Fibroblast of lung (primary cell): ENCODE data around the gene IFI44L. TPM values are rescaled to one million over a fixed set of nuclear protein-coding genes. Genes with fewer than 3 reads are reported as not detected.

Experiments used
- DNase-seq, 2 donors: peaks; one replicate each; pipeline versions ENCODE4 v3.0.0 to v3.0.0-alpha.2; 2010; ENCODE audit warnings: low read depth in 2 of 2
- H2AFZ ChIP-seq: 2 replicates; pipeline ENCODE4 v1.5.1; 2012; ENCODE audit warnings: low read length, control low read depth, inconsistent platforms
- H3K27ac ChIP-seq: 2 replicates; pipeline ENCODE4 v1.5.1; 2011; ENCODE audit warnings: low read length, control low read depth; ENCODE audit not compliant: insufficient read depth
- H3K27me3 ChIP-seq: 2 replicates; pipeline ENCODE4 v1.5.1; 2011; ENCODE audit warnings: mild to moderate bottlenecking, low read length; ENCODE audit not compliant: control insufficient read depth, insufficient read depth
- H3K36me3 ChIP-seq: 2 replicates; pipeline ENCODE4 v1.5.1; 2011; ENCODE audit warnings: low read length; ENCODE audit not compliant: control insufficient read depth, insufficient read depth
- H3K4me1 ChIP-seq: 2 replicates; pipeline ENCODE4 v1.5.1; 2011; ENCODE audit warnings: low read length; ENCODE audit not compliant: control insufficient read depth, insufficient read depth; ENCODE audit errors: extremely low read depth
- H3K4me2 ChIP-seq: 2 replicates; pipeline ENCODE4 v1.5.1; 2011; ENCODE audit warnings: low read length, control low read depth; ENCODE audit not compliant: insufficient read depth; ENCODE audit errors: extremely low read depth
- H3K4me3 ChIP-seq, 4 experiments: fragments of 200-600 bp in 1 of 4; sonication (generic) in 1 of 4; replicated peaks in 1 of 4; 2 replicates each; pipeline ENCODE4 v1.5.1; 2011 to 2016; ENCODE audit warnings: low read length in 4 of 4, low read depth in 3 of 4, mild to moderate bottlenecking in 3 of 4, control low read depth in 2 of 4, inconsistent platforms in 1 of 4, mixed read lengths in 1 of 4; ENCODE audit not compliant: insufficient read depth in 1 of 4; ENCODE audit errors: control extremely low read depth in 1 of 4
- H3K79me2 ChIP-seq: 2 replicates; pipeline ENCODE4 v1.5.1; 2012; ENCODE audit warnings: mild to moderate bottlenecking, low read length, inconsistent platforms; ENCODE audit not compliant: control insufficient read depth, insufficient read depth
- H3K9ac ChIP-seq: 2 replicates; pipeline ENCODE4 v1.5.1; 2011; ENCODE audit warnings: mild to moderate bottlenecking, low read length, control low read depth; ENCODE audit not compliant: insufficient read depth
- H3K9me3 ChIP-seq: 2 replicates; pipeline ENCODE4 v1.5.1; 2012; ENCODE audit warnings: low read depth, low read length; ENCODE audit not compliant: control insufficient read depth, insufficient read depth
- H4K20me1 ChIP-seq: 2 replicates; pipeline ENCODE4 v1.5.1; 2011; ENCODE audit warnings: low read length; ENCODE audit not compliant: control insufficient read depth, insufficient read depth; ENCODE audit errors: extremely low read depth
- CTCF ChIP-seq, 2 donors: IDR thresholded peaks in 1 of 2; conservative IDR thresholded peaks in 1 of 2; 1 replicate in 1 of 2; 2 replicates in 1 of 2; pipeline ENCODE4 v1.5.1; 2011 to 2012; ENCODE audit warnings: low read length in 2 of 2, control low read depth in 1 of 2, inconsistent platforms in 1 of 2, low read depth in 1 of 2, mild to moderate bottlenecking in 1 of 2
- EZH2 ChIP-seq: IDR thresholded peaks from 2 replicates; pipeline ENCODE4 v1.5.1; 2012; ENCODE audit warnings: low read length, control low read depth, mild to moderate bottlenecking; ENCODE audit errors: missing control alignments
- polyA plus RNA-seq, 2 donors: library from polyadenylated mRNA; depleted of rRNA in 1 of 2; stranded (reverse) in 1 of 2; unstranded in 1 of 2; fragments of >200 nt; gene quantifications; 2 replicates each; pipeline ENCODE4 v1.2.1, GENCODE V29; 2011 to 2012; ENCODE audit warnings: missing spikeins in 1 of 2
- total RNA-seq: library from RNA; depleted of rRNA; stranded (reverse); fragments of >200 nt; gene quantifications from 2 replicates; pipeline ENCODE4 v1.2.1, GENCODE V29; 2014

Gene IFI44L
- total and polyA plus RNA-seq, 2 donors (not counting 1 experiment from before 2014, with no cell fraction given) = 0.59 to 2.1 TPM

- DNase-seq = no peak
- H3K79me2 ChIP-seq = no peaks in the 10 kb centered on the region
- H3K9me3 ChIP-seq = no peaks in the 10 kb centered on the region
- H3K27me3 ChIP-seq = no peaks in the 10 kb centered on the region
- no peaks in the 10 kb centered on the region for H3K36me3 ChIP-seq
- H3K4me2 ChIP-seq = no peak overlapping the region
- no peaks in the 10 kb centered on the region for H3K4me1 ChIP-seq
- no peak overlapping the region for H2AFZ ChIP-seq
- no peaks in the 10 kb centered on the region for H4K20me1 ChIP-seq
- no peak overlapping the region for H3K27ac ChIP-seq
- H3K9ac ChIP-seq = no peak overlapping the region
- TF ChIP-seq CTCF (conservative IDR thresholded peaks at IDR 0.05 in 1 of 2, IDR thresholded peaks at IDR 0.05 in 1 of 2; ENCODE audit: low read depth in 1 of 2, low read length in 2 of 2) = no peak
- TF ChIP-seq EZH2 = no peak
- H3K4me3 ChIP-seq = no peak overlapping the region
Observed at GRCh38 chr1:78665809-78666208, 45.6 kb downstream of the IFI44L start.

GRCh38 chr1:78667939-78668338 lies 47.7 kb downstream of the IFI44L start:
- H4K20me1 ChIP-seq = no peaks in the 10 kb centered on the region
- no peak overlapping the region for H2AFZ ChIP-seq
- H3K27me3 ChIP-seq = no peaks in the 10 kb centered on the region
- no peak overlapping the region for H3K4me3 ChIP-seq
- no peaks in the 10 kb centered on the region for H3K9me3 ChIP-seq
- H3K79me2 ChIP-seq = no peaks in the 10 kb centered on the region
- no peak overlapping the region for H3K4me2 ChIP-seq
- no peaks in the 10 kb centered on the region for H3K36me3 ChIP-seq
- no peaks in the 10 kb centered on the region for H3K4me1 ChIP-seq
- no peak overlapping the region for H3K27ac ChIP-seq
- no peak for TF ChIP-seq CTCF (conservative IDR thresholded peaks at IDR 0.05 in 1 of 2, IDR thresholded peaks at IDR 0.05 in 1 of 2; ENCODE audit: low read depth in 1 of 2, low read length in 2 of 2)
- no peak for TF ChIP-seq EZH2
- no peak overlapping the region for H3K9ac ChIP-seq
- no peak for DNase-seq

- H3K27me3 ChIP-seq = no peaks in the 10 kb centered on the region
- no peaks in the 10 kb centered on the region for H3K9me3 ChIP-seq
- no peaks in the 10 kb centered on the region for H4K20me1 ChIP-seq
- H3K4me3 ChIP-seq = no peak overlapping the region
- DNase-seq = no peak
- H3K9ac ChIP-seq = no peak overlapping the region
- TF ChIP-seq CTCF (conservative IDR thresholded peaks at IDR 0.05 in 1 of 2, IDR thresholded peaks at IDR 0.05 in 1 of 2; ENCODE audit: low read depth in 1 of 2, low read length in 2 of 2) (no peak), EZH2 (no peak)
- no peak overlapping the region for H3K27ac ChIP-seq
- no peaks in the 10 kb centered on the region for H3K36me3 ChIP-seq
- H3K79me2 ChIP-seq = no peaks in the 10 kb centered on the region
- no peak overlapping the region for H2AFZ ChIP-seq
- no peaks in the 10 kb centered on the region for H3K4me1 ChIP-seq
- H3K4me2 ChIP-seq = no peak overlapping the region
Observed at GRCh38 chr1:78668427-78668826, 48.2 kb downstream of the IFI44L start.
